Upper lobe of left lung (tissue), 6 donors: ENCODE results near the gene RWDD1. TPM values are rescaled to one million over a fixed set of nuclear protein-coding genes. Genes with fewer than 3 reads are reported as not detected.

ENCODE experiments used
- ATAC-seq, 2 donors: fragments of 200-7000 bp; cut with Tn5 transposase; one replicate each; pipeline ENCODE4 v1.9.1; 2022; ENCODE audit warnings: mild to moderate bottlenecking in 2 of 2, moderate library complexity in 2 of 2; ENCODE audit not compliant: low FRiP score in 2 of 2
- DNase-seq, 2 donors: peaks; one replicate each; pipeline ENCODE4 v3.0.0-alpha.2; 2019 to 2020
- H3K27ac ChIP-seq, 4 donors: fragments of 200-600 bp; sonication (generic); one replicate each; pipeline ENCODE4 v1.5.1; 2016 to 2019
- H3K27me3 ChIP-seq, 4 donors: fragments of 200-600 bp; sonication (generic); one replicate each; pipeline ENCODE4 v1.5.1; 2017 to 2019
- H3K36me3 ChIP-seq, 4 donors: fragments of 200-600 bp; sonication (generic); one replicate each; pipeline ENCODE4 v1.5.1; 2016 to 2019
- H3K4me1 ChIP-seq, 4 donors: fragments of 200-600 bp; sonication (generic); one replicate each; pipeline ENCODE4 v1.5.1; 2018 to 2019
- H3K4me3 ChIP-seq, 4 donors: fragments of 200-600 bp; sonication (generic); one replicate each; pipeline ENCODE4 v1.5.1; 2017 to 2019; ENCODE audit warnings: mild to moderate bottlenecking in 2 of 4, moderate library complexity in 1 of 4
- H3K9me3 ChIP-seq, 4 donors: fragments of 200-600 bp; sonication (generic); one replicate each; pipeline ENCODE4 v1.5.1; 2018 to 2019
- CTCF ChIP-seq, 6 experiments: fragments of 450-650 bp in 4 of 6; fragments of 200-600 bp in 2 of 6; sonication (generic) in 2 of 6; IDR thresholded peaks; one replicate each; pipeline ENCODE4 v1.5.1; 2016 to 2019; ENCODE audit warnings: antibody characterized with exemption in 6 of 6
- EP300 ChIP-seq, 4 donors: sonication (generic); formaldehyde crosslinking; IDR thresholded peaks; one replicate each; pipeline ENCODE4 v1.5.1; 2017; ENCODE audit warnings: antibody characterized with exemption in 4 of 4, control low read depth in 2 of 4
- POLR2A ChIP-seq, 4 donors: fragments of 450-650 bp; IDR thresholded peaks; one replicate each; pipeline ENCODE4 v1.5.1; 2016 to 2017; ENCODE audit warnings: antibody characterized with exemption in 4 of 4, mild to moderate bottlenecking in 2 of 4
- POLR2AphosphoS5 ChIP-seq, 2 donors: sonication (generic); formaldehyde crosslinking; IDR thresholded peaks; one replicate each; pipeline ENCODE4 v1.5.1; 2017; ENCODE audit warnings: antibody characterized with exemption in 2 of 2
- WGBS, 2 donors: methylation state at CpG; one replicate each; pipeline ENCODE4 v1.1.5; 2017 to 2018; 5-methylcytosine and 5-hydroxymethylcytosine counted together
- total RNA-seq, 6 donors: library from RNA; depleted of rRNA in 4 of 6; stranded (reverse); fragments of >200 nt in 4 of 6; gene quantifications; one replicate each; pipeline versions ENCODE4 v1.1.0 to v1.2.1, GENCODE V29; 2016 to 2021
- donor health status: DM: no; HTN: no; CAD: no; lungs with moderate emphysema.
- donor health status: DM: no; HTN: yes; CAD: no; lungs with severe emphysema.

Gene RWDD1
- total RNA-seq, 6 donors from 2014 or later: 11.5 to 35.1 (median 30.9) TPM

- WGBS, 2 donors: 72 to 74% methylated on average over 9 of the region's 9 CpGs
- no peak for ATAC-seq
- no peak overlapping the region for H3K4me3 ChIP-seq
- H3K27ac ChIP-seq: no peak overlapping the region
- peaks cover 0 to 10% (median 0%) of the 10 kb centered on the region in 4 donors for H3K4me1 ChIP-seq
- TF ChIP-seq POLR2AphosphoS5 (IDR thresholded peaks at IDR 0.05) (no peak), POLR2A (IDR thresholded peaks at IDR 0.05) (no peak), CTCF (IDR thresholded peaks at IDR 0.05) (no peak), EP300 (IDR thresholded peaks at IDR 0.05) (no peak)
- H3K27me3 ChIP-seq: no peaks in the 10 kb centered on the region
- no peaks in the 10 kb centered on the region for H3K9me3 ChIP-seq
- no peaks in the 10 kb centered on the region for H3K36me3 ChIP-seq
- DNase-seq: no peak
These were observed 37.9 kb upstream of the RWDD1 start for GRCh38 chr6:116533233-116533957.

- no peak for ATAC-seq
- Histone ChIP-seq H3K27ac (no peak overlapping the region), H3K4me1 (no peaks in the 10 kb centered on the region), H3K36me3 (no peaks in the 10 kb centered on the region), H3K9me3 (no peaks in the 10 kb centered on the region), H3K27me3 (no peaks in the 10 kb centered on the region), H3K4me3 (no peak overlapping the region)
- TF ChIP-seq EP300 (IDR thresholded peaks at IDR 0.05): no peak
- TF ChIP-seq POLR2AphosphoS5 (IDR thresholded peaks at IDR 0.05): no peak
- TF ChIP-seq CTCF (IDR thresholded peaks at IDR 0.05): no peak
- no peak for TF ChIP-seq POLR2A (IDR thresholded peaks at IDR 0.05)
- no peak for DNase-seq
These were observed 36.2 kb upstream of the RWDD1 start for GRCh38 chr6:116535109-116535508.

GRCh38 chr6:116536216-116536621 lies 35.1 kb upstream of the RWDD1 start:
- H3K36me3 ChIP-seq: no peaks in the 10 kb centered on the region
- DNase-seq (no peak), ATAC-seq (peak in 1 of 2 donors; percentile 80)
- WGBS, 2 donors: 8 to 9% methylated on average over 4 of the region's 4 CpGs
- no peak overlapping the region for H3K4me3 ChIP-seq
- no peaks in the 10 kb centered on the region for H3K4me1 ChIP-seq
- H3K9me3 ChIP-seq: no peaks in the 10 kb centered on the region
- no peak overlapping the region for H3K27ac ChIP-seq
- H3K27me3 ChIP-seq: no peaks in the 10 kb centered on the region
- TF ChIP-seq CTCF (IDR thresholded peaks at IDR 0.05) (peak; percentile 50 to 74 (median 62)), EP300 (IDR thresholded peaks at IDR 0.05) (no peak)

- Histone ChIP-seq H3K36me3 (no peaks in the 10 kb centered on the region), H3K27ac (no peak overlapping the region), H3K27me3 (no peaks in the 10 kb centered on the region), H3K9me3 (no peaks in the 10 kb centered on the region), H3K4me3 (no peak overlapping the region), H3K4me1 (no peaks in the 10 kb centered on the region)
- TF ChIP-seq POLR2AphosphoS5 (IDR thresholded peaks at IDR 0.05) (no peak), EP300 (IDR thresholded peaks at IDR 0.05) (no peak), CTCF (IDR thresholded peaks at IDR 0.05) (no peak), POLR2A (IDR thresholded peaks at IDR 0.05) (no peak)
- ATAC-seq (no peak), DNase-seq (no peak)
These were observed 28.9 kb upstream of the RWDD1 start for GRCh38 chr6:116542426-116542825.

GRCh38 chr6:116543149-116543548 lies 28.2 kb upstream of the RWDD1 start:
- ATAC-seq (no peak), DNase-seq (no peak)
- H3K27ac ChIP-seq: no peak overlapping the region
- H3K4me3 ChIP-seq: no peak overlapping the region
- no peak for TF ChIP-seq POLR2AphosphoS5 (IDR thresholded peaks at IDR 0.05)
- no peak for TF ChIP-seq POLR2A (IDR thresholded peaks at IDR 0.05)
- no peak for TF ChIP-seq EP300 (IDR thresholded peaks at IDR 0.05)
- TF ChIP-seq CTCF (IDR thresholded peaks at IDR 0.05): no peak
- no peaks in the 10 kb centered on the region for H3K4me1 ChIP-seq
- H3K27me3 ChIP-seq: no peaks in the 10 kb centered on the region
- H3K36me3 ChIP-seq: no peaks in the 10 kb centered on the region
- no peaks in the 10 kb centered on the region for H3K9me3 ChIP-seq
